ENCODE data around the gene DLG5.

The DLG5 gene

GRCh38 chr10:77867124-77867719 is 59.3 kb downstream of the DLG5 start:
- TF ChIP-seq CTCF (IDR thresholded peaks at IDR 0.05; ENCODE audit: borderline replicate concordance, control extremely low read depth, extremely low read depth, insufficient read depth, missing control alignments), result no peak
- in situ Hi-C loops (cut with MboI; ENCODE audit: low sequenced_read_pairs, unreplicated experiment), result no loop called here
- no peak for DNase-seq (ENCODE audit: low spot score)

GRCh38 chr10:77866598-77866997 is 60.0 kb downstream of the DLG5 start:
- no peak for TF ChIP-seq CTCF (IDR thresholded peaks at IDR 0.05; ENCODE audit: borderline replicate concordance, control extremely low read depth, extremely low read depth, insufficient read depth, missing control alignments)
- no peak for DNase-seq (ENCODE audit: low spot score)
- in situ Hi-C loops (cut with MboI; ENCODE audit: low sequenced_read_pairs, unreplicated experiment), result no loop called here

- no peak for TF ChIP-seq CTCF (IDR thresholded peaks at IDR 0.05; ENCODE audit: borderline replicate concordance, control extremely low read depth, extremely low read depth, insufficient read depth, missing control alignments)
- no peak for DNase-seq (ENCODE audit: low spot score)
- in situ Hi-C loops (cut with MboI; ENCODE audit: low sequenced_read_pairs, unreplicated experiment), result no loop called here
Observed at GRCh38 chr10:77865580-77866324, 60.8 kb downstream of the DLG5 start.

- DNase-seq (ENCODE audit: low spot score), result no peak
- in situ Hi-C loops (cut with MboI; ENCODE audit: low sequenced_read_pairs, unreplicated experiment), result no loop called here
- TF ChIP-seq CTCF (IDR thresholded peaks at IDR 0.05; ENCODE audit: borderline replicate concordance, control extremely low read depth, extremely low read depth, insufficient read depth, missing control alignments), result no peak
Observed at GRCh38 chr10:77864151-77864851, 62.3 kb downstream of the DLG5 start.

- in situ Hi-C loops (cut with MboI; ENCODE audit: low sequenced_read_pairs, unreplicated experiment), result no loop called here
- DNase-seq (ENCODE audit: low spot score), result no peak
- TF ChIP-seq CTCF (IDR thresholded peaks at IDR 0.05; ENCODE audit: borderline replicate concordance, control extremely low read depth, extremely low read depth, insufficient read depth, missing control alignments), result no peak
Observed at GRCh38 chr10:77863446-77863845, 63.1 kb downstream of the DLG5 start.

GRCh38 chr10:77862595-77862994 is 64.0 kb downstream of the DLG5 start:
- in situ Hi-C loops (cut with MboI; ENCODE audit: low sequenced_read_pairs, unreplicated experiment), result no loop called here
- no peak for DNase-seq (ENCODE audit: low spot score)
- no peak for TF ChIP-seq CTCF (IDR thresholded peaks at IDR 0.05; ENCODE audit: borderline replicate concordance, control extremely low read depth, extremely low read depth, insufficient read depth, missing control alignments)
